Epidermal melanocyte (primary cell): Measurements from ENCODE around the gene SPDYC.
A peak's percentile ranks its signal among the peaks of the same experiment; 100 is the strongest.
"Not testable (repeated sequence)": the region's sequence is repeated elsewhere in the genome, so short reads cannot be mapped to it uniquely, and the experiment has no call there.

Experiments used
- DNase-seq: peaks from one replicate; pipeline ENCODE4 v3.0.0; 2011; ENCODE audit warnings: low spot score; ENCODE audit not compliant: insufficient read length

SPDYC gene

DNA sequence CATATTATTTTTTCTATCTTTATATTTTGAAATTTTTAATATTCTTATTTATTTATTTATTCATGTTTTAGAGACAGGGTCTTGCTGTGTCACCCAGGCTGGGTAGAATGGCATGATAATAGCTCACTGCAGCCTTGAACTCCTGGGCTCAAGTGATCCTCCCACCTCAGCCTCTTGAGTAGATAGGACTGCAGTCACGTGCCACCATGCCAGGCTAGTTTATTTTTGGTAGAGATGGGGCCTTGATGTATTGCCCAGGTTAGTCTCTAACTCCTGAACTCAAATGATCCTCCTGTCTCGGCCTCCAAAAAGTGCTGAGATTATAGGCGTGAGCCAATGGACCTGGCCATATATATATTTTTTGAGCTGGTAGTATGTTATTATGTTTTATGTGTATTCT, 2.4 kb upstream of the SPDYC start:
- no peak for DNase-seq

DNA sequence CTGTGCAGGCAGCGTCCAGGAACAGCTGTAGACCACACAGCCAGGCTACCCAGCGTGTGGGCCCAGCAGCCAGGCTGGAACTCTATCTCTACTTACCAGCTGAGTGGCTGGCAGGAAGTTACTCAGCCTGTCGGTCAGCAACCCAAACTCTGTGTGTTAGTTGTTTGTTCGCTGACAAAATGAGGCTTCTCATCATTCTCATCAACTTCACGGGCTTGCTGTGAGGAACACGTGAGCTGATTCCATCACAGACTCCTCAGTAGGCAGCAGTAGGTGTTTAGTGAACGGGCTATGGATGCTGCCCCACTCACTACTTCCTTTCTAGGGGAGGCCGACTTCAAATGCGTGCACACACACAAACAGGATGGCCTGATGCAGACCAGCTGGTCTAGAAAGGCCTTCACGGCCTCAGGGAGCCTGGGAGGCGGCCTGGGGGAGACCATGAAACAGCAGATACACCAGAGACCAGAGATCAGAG, 830 bp upstream of the SPDYC start:
- DNase-seq, result no peak

DNA sequence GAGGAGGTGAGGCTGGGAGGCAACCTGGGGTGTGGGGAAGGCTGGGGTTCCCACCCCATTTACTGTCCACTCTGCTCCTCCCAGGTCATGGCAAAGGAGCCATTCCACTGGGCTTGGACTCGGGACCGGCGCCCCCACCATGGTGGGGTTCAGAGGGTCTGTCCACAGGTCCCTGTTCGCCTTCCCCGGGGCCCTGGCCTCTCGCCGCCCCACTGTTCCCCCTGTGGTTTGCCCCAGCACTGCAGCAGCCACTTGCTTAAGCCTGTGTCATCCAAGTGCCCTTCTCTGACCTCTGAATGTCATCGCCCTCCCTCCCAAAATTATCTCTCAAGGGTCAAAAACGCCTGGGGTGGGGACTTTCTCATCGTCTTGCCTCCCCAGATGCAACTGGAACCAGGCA, 2.6 kb downstream of the SPDYC start:
- no peak for DNase-seq

DNA sequence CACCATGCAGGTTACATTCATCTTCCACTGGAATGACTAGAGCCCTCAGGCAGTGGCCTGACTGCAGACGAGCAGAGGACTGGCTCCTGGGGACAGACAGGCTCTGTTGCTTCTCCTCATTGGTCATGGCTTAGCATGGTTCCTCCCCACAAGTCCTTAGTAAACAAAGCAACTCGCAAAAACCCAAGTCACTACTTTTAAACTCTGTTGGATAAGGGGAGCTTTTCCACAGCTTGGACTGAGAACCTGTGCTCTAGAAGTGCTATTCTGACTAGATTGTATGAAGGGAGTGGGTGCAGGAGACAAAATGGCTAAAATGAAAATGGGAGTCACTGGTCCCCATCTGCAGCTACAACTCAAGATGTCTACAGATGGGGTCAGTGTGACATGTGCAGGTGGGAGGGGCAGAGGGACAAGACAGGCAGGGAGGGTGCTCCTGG, 4.6 kb downstream of the SPDYC start:
- not testable (repeated sequence) for DNase-seq

DNA sequence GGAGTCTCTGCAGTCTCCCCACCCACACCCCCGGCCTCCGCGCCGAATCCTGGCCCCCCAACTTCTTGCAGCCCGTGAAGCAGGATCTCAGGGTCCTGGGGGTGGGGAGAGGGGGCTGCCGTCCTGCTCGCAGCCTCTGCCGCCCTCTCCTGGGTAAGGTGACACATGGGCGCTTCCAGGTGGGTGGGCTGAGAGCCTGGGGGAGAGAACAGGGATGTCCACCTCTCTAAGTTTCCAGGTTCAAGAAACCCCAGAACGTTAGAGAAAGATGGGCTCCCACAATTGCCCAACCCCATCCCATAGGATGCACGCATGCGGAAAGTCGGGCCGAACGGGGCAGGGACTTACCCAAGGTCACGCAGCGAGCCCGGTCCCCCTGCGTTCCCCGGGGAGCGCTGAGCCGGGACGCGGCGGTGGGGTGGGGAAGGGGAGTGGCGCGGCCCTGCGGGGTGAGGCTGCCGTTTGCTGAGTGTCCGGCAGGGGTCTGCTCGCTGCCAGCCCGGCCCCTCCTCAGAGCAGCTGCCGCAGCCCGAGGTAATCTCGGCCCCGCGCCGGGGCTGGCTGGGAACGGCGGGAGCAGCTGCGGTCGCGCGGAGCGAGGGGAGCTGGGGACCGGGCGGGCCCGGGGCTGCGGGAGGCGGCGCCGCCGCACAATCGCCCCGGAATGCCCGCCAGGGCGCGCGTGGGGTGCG, 11.0 kb downstream of the SPDYC start:
- DNase-seq, result peak; percentile 61

DNA sequence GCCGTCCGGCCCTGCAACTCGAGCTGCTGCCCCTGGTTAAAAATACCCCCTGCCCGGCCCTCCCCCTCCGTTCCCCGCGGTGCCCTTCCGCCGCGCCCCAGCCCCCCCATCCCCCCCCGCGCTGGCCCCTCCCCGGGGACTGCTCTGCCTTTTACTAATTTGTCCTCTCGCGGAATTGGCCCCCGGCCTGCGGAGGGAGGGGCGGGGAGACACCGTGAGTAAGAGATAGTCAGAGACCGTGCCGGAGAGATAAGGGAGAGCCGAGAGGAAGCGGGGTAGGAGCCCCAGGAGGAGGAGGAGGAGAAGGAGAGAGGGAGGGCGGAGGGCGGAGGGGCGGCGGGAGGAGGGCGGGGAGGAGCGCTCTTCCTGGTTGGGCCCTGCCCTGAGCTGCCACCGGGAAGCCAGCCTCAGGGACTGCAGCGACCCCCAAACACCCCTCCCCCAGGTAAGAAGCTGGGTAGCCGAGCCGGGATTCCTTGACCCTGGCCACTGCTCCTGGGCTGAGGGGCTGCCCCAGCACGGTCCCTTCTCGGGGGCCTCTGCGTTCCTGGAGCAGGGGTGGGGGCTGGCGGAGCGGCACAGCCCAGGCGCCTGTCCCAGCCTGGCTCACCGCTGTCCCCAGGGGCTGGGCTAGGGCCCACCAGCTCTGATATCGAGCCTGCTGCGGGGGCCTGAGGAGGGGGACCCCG, 11.7 kb downstream of the SPDYC start, which contains the start of gene CAPN1:
CAPN1 (plus strand) TSS at position 360 of the 689 bp plus-strand sequence. CDS start 774 bp downstream, outside the sequence.
- peak; percentile 51 for DNase-seq

DNA sequence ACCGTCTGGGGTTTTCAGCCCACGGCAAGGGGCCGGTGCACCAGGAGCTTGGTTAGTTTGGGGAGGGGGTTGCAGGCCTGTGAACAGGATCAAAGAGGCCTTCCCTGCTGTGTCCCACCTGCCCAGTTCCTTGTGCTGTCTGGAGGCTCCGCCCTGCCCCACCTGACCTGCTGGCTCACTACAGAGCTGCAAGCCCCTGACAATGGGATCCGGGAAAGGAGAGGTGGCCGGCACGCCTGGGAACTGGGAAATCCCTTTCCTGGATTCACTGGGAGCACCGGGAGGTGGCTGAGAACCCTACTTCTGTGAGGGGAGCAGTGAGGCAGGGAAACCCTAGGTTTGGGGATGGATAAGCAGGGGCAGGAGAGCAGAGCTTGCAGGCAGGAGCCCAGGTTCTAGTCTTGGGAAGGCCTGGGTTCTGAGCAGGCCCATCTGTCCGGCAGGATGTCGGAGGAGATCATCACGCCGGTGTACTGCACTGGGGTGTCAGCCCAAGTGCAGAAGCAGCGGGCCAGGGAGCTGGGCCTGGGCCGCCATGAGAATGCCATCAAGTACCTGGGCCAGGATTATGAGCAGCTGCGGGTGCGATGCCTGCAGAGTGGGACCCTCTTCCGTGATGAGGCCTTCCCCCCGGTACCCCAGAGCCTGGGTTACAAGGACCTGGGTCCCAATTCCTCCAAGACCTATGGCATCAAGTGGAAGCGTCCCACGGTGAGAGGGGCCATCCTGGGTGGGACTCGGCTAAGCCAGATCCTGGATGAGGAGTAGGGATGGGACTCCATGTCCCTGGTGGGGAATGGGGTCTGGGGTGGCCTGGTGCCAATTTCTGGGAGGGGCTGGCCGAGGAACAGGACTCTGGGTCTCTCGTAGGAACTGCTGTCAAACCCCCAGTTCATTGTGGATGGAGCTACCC, 12.5 kb downstream of the SPDYC start:
- DNase-seq, result no peak

DNA sequence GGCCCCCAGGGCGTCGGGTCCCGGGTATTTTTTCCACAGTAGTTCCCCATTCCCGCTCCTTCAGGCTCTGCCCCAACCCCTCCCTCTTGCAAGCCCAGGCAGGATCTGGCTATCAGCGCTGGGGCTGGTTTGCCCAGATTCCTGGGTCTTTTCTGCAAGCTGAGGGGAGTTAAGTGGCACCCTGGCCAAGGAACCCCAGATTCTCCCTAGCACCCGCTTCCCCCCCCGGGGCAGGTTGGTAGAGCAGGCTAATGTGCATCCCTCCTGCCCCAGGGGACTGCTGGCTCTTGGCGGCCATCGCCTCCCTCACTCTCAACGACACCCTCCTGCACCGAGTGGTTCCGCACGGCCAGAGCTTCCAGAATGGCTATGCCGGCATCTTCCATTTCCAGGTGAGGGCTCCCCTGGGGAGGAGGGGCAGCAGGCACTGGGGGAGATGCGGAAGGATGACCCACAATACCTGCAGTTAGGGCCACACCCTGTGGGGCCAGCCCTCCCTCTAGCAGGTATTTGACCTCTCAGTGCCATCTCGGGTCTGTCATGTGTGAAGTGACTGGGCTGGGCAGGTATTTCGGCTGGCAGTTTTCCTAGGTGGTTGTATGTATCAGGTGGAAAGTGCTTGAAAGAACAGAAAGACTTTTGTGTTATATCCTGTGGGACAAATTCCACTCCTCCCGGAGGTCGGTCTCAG, 13.3 kb downstream of the SPDYC start:
- no peak for DNase-seq

DNA sequence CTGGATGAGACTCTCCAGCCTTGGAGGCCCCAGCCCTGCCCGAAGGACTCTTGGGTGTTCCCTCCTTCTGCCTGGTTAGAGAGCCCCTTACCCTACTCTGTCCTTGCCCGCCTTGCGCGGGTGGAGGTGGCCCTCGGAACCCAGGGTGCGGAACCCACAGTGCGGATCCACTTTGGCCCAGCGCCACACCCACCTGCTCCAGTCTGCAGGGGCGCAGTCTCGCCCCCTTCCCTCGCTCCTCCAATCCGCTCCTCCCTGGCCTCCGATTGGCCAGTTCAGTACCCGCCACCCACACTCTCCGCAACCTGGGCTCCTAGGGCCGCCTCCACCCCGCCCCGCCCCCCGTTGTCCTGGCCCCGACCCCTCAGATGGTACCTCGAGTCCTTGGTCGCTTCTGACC, 14.1 kb downstream of the SPDYC start:
- no peak for DNase-seq

DNA sequence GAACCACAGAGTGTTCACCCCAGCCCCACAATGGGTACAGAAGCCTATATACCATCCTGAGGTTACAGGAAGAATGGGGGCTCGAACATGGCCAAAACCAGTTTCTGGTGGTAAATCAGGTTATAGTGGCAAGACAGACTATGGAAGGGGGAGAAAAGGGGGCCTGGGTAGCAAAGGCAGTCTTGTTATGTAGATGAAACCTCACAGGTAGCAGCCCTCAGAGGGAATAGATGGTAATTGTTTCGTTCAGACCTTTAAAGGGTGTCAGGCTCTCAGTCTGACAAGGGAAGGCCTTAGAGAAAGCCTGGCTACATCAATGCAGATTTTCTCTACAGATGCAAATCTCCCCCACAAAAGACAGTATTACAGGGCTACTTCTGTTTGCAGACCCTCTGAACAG, 15.1 kb downstream of the SPDYC start:
- DNase-seq, result no peak

DNA sequence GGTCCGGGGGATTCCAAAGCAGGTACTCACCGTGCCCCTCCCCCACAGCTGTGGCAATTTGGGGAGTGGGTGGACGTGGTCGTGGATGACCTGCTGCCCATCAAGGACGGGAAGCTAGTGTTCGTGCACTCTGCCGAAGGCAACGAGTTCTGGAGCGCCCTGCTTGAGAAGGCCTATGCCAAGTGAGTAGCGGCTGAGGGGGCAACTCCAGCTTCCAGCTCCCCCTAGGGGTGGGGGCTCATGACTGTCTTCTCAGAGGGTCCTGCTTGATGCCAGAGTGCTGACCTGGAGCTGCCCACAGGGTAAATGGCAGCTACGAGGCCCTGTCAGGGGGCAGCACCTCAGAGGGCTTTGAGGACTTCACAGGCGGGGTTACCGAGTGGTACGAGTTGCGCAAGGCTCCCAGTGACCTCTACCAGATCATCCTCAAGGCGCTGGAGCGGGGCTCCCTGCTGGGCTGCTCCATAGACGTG, 15.9 kb downstream of the SPDYC start:
- DNase-seq, result no peak

DNA sequence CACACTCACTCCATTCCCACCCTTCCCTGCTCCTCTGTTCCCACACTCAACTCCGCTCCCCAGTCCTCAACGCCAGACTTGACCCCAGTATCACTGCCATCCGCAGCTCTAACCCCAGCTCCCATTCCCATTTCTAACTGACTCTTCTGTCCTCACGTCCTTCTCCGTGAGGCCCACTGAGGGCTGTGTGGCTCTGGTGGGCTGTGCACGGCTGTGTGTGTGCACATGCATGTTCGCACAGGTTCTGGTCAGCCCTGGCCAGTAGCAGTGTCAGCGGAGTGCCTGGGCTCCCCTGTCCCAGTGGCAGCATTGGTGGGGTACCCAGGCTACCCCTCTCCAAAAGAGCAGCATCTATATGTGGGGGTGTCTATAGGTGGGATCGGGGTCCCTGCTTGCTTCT, 16.7 kb downstream of the SPDYC start:
- DNase-seq, result no peak

DNA sequence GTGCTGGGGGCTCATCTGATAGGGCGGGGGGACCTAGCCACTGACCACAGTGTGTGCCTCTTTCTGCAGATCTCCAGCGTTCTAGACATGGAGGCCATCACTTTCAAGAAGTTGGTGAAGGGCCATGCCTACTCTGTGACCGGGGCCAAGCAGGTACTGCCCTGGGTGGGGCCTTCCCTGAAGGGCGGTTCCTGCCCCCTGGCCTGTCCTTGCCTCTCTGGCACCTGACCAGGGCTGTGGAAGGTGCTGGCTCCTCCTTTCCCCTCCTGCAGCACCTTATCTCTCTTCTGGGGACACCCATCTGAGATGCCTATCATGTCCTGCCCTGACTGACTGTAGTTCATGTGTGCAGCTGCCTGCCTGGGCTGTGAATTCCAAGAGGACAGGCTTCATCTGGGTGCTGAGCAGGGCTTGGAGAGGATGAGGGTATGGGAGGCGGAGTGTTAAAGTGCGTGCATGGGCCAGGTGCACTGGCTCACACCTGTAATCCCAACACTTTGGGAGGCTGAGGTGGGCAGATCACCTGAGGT, 17.2 kb downstream of the SPDYC start:
- no peak for DNase-seq

DNA sequence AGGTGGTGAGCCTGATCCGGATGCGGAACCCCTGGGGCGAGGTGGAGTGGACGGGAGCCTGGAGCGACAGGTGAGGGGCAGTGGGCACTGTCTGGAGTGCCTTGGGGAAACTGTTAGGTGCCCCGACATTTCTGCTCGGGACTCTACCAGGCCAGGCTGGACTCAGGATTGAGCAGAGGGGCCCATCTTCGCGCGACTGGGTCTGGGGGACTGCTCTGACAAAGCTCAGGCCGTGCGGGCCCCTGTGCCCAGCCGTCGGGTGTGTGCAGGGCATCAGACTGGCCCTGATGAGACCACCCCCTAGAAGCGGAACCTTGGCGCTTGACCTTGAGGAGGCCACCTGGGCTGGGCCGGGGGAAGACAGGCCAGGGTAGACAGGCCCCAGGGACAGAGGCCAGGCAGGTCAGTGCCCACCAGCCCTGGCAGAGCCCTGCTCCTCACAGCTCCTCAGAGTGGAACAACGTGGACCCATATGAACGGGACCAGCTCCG, 18.0 kb downstream of the SPDYC start:
- DNase-seq, result no peak

DNA sequence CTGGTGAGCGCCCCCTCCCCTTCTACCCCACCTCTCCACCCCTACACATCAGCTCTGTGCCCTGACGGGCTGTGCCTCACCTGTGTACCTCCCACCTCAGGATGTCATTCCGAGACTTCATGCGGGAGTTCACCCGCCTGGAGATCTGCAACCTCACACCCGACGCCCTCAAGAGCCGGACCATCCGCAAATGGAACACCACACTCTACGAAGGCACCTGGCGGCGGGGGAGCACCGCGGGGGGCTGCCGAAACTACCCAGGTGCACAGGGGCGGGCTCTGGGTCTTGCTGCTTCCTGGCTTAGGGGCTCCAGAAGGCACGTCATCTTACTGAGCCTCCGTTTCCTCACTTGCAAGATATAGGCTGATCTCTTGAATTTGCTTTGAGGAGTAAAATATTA, 18.5 kb downstream of the SPDYC start:
- DNase-seq, result no peak

DNA sequence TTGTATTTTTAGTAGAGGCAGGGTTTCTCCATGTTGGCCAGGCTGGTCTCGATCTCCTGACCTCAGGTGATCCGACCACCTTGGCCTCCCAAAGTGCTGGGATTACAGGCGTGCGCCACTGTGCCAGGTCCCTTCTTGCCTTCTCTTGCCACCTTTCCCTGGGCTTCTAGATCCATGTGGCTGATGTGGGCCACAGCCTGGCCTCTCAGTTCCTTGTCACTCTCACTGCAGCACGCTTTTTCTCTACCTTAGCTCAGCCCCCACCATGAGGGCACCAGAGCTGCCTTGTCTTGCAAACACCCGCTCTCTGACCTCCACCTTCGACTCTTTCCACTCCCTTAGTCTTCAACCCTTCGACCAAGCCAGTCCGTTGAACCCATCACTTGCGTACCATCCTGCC, 19.2 kb downstream of the SPDYC start:
- DNase-seq, result no peak

DNA sequence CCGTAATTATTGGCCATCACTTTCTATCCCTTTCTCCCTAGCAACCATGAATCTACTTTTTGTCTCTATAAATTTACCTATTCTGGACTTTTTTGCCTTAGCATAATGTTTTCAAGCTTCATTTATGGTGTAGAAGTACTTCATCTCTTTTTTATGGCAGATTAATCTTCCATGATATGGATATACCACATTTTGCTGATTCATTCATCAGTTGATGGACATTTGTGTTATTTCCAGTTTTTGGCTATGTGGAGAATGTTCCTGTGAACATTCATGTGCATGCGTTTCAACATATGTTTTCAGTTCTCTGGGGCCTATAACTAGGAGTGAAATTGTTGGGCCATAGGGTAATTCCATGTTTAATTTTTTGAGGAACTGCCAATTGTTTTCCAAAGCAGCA, 24.5 kb downstream of the SPDYC start:
- no peak for DNase-seq

DNA sequence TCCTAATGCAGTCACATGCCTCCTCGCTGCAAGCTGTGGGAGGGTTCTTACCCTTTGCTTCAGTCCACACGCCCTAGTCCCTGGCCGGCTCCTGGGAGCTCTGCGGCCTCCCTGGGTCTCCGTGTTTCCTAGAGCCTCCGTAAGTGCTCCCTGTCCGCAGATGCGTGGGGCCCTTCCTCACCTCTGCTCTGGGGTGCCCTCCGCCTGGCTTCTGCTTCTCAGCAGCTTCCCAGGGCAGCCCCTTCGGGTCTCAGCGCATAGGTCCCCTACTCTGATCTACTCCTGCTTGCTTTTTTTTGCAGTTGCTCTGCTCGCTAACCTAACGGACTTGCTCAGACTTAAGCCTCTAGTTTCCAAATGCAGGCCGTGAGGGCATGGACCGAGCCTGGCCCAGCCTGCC, 34.1 kb downstream of the SPDYC start:
- no peak for DNase-seq

DNA sequence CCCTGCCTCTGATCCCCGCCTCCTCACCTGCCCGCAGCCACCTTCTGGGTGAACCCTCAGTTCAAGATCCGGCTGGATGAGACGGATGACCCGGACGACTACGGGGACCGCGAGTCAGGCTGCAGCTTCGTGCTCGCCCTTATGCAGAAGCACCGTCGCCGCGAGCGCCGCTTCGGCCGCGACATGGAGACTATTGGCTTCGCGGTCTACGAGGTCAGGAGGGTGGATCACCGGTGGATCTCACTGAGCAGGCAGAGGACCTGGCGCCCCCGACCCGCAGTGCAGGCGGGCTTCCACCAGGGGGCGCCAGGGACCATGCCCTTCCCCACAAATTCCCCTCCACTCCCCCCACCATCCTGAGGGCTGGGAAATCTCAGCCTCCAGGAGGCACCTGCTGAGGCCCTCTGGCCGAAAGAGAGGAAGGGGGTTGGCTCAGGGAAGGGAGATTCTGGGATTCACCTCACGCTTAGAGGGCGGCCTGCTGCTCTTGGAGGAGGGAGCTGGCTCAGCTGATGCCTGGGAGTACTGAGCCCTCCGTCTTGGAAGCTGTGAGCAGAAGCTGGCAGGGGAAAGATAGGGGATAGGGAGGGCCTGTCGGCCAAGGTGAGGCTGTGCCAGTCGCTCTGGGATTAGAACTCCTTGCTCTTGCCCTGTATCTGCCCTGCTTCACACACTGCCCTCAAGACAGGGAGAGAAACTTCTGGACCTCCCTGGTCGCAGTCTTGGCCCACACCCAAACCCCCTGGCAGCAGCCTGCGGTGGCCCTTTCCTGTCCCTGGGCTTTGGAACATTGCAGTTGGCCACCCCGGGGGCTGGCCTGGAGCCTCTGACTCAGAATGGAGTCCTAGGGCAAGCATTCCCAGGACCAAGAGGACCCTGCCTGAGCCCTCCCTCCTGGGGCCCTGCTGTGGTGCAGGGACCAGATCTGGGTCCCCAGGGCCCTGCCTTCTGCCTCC, 34.9 kb downstream of the SPDYC start:
- peak; percentile 36 for DNase-seq

DNA sequence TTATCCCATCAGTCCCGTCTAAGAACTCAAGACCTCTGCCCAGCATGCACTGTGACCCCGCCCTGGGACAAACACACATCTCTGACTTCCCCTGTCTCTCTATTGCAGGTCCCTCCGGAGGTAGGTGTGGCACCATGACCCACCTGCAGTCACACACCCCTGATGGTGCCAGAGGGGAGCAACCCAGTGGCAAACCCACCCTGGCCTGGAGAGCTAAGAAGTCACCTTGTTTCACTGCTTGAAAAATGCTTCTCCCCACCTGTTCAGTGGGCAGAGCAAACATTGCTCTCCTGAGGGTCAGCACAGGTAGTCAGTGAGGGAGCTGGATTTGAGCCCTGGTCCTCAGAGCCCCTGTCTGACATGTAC, 35.6 kb downstream of the SPDYC start:
- DNase-seq, result no peak
